AG04450 (cell line): Measurements from ENCODE around the gene DACH2. TPM values are rescaled to one million over a fixed set of nuclear protein-coding genes. Genes with fewer than 3 reads are reported as not detected.

ENCODE experiments used
- CTCF ChIA-PET: fragments of 300-600, 350-600 bp; formaldehyde crosslinking; extraction: SDS; loops from one replicate; lab custom pipeline; 2022; ENCODE audit warnings: antibody characterized with exemption, inconsistent platforms; lab: Charles Lee
- POLR2A ChIA-PET: fragments of 350-600 bp; formaldehyde crosslinking; extraction: SDS; loops from one replicate; lab custom pipeline; 2021; ENCODE audit warnings: antibody characterized with exemption, inconsistent platforms; lab: Yijun Ruan, JAX
- DNase-seq: peaks from one replicate; pipeline ENCODE4 v3.0.0-alpha.2; 2011; ENCODE audit warnings: low read depth, low spot score
- H3K27ac ChIP-seq: one replicate; pipeline ENCODE4 v1.5.1; 2012; ENCODE audit warnings: low read depth, low read length, control low read depth
- H3K27me3 ChIP-seq: one replicate; pipeline ENCODE4 v1.6.0; 2012; ENCODE audit warnings: low read length; ENCODE audit not compliant: control insufficient read depth, insufficient read depth
- H3K4me3 ChIP-seq: 2 replicates; pipeline ENCODE4 v1.5.1; 2011; ENCODE audit warnings: mild to moderate bottlenecking, low read depth, low read length, control low read depth
- H3K9me3 ChIP-seq: 2 replicates; pipeline ENCODE4 v1.5.1; 2012; ENCODE audit warnings: low read length; ENCODE audit not compliant: control insufficient read depth, insufficient read depth
- CTCF ChIP-seq: IDR thresholded peaks from 2 replicates; pipeline ENCODE4 v1.5.1; 2011; ENCODE audit warnings: low read depth, low read length, control low read depth, inconsistent platforms
- polyA plus RNA-seq: library from polyadenylated mRNA; depleted of rRNA; stranded (reverse); fragments of >200 nt; gene quantifications from 2 replicates; pipeline ENCODE4 v1.2.3, GENCODE V29; 2011

Gene DACH2
- polyA plus RNA-seq, 1 experiment: 0.61 TPM

- Histone ChIP-seq H3K9me3 (no peaks in the 10 kb centered on the region), H3K4me3 (no peak overlapping the region), H3K27me3 (no peaks in the 10 kb centered on the region), H3K27ac (no peak overlapping the region)
- POLR2A ChIA-PET: no interaction called here
- TF ChIP-seq CTCF: no peak
- CTCF ChIA-PET: no interaction called here
- DNase-seq: no peak
Measured at GRCh38 chrX:86747091-86747490, 598.8 kb downstream of the DACH2 start.

GRCh38 chrX:86805241-86805640, 657.0 kb downstream of the DACH2 start:
- POLR2A ChIA-PET: no interaction called here
- no peaks in the 10 kb centered on the region for H3K27me3 ChIP-seq
- CTCF ChIA-PET: no interaction called here
- H3K4me3 ChIP-seq: no peak overlapping the region
- DNase-seq: no peak
- no peak overlapping the region for H3K27ac ChIP-seq
- H3K9me3 ChIP-seq: no peaks in the 10 kb centered on the region
- no peak for TF ChIP-seq CTCF

- H3K27ac ChIP-seq: no peak overlapping the region
- H3K4me3 ChIP-seq: no peak overlapping the region
- ChIA-PET CTCF (no interaction called here), POLR2A (no interaction called here)
- H3K27me3 ChIP-seq: no peaks in the 10 kb centered on the region
- DNase-seq: no peak
- TF ChIP-seq CTCF: peak; percentile 18; the same call in 1 of the 2 replicates
- no peaks in the 10 kb centered on the region for H3K9me3 ChIP-seq
Measured at GRCh38 chrX:86806786-86807185, 658.5 kb downstream of the DACH2 start.

GRCh38 chrX:86809651-86810050, 661.4 kb downstream of the DACH2 start:
- H3K27ac ChIP-seq: no peak overlapping the region
- no peaks in the 10 kb centered on the region for H3K27me3 ChIP-seq
- no peaks in the 10 kb centered on the region for H3K9me3 ChIP-seq
- CTCF ChIA-PET: no interaction called here
- no peak for TF ChIP-seq CTCF
- POLR2A ChIA-PET: no interaction called here
- H3K4me3 ChIP-seq: no peak overlapping the region
- DNase-seq: no peak

- Histone ChIP-seq H3K9me3 (no peaks in the 10 kb centered on the region), H3K4me3 (no peak overlapping the region), H3K27ac (no peak overlapping the region), H3K27me3 (no peaks in the 10 kb centered on the region)
- no peak for TF ChIP-seq CTCF
- POLR2A ChIA-PET: no interaction called here
- CTCF ChIA-PET: no interaction called here
- no peak for DNase-seq
Measured at GRCh38 chrX:86829786-86830185, 681.5 kb downstream of the DACH2 start.
